ENCODE results near the gene FAP.

FAP gene

DNA sequence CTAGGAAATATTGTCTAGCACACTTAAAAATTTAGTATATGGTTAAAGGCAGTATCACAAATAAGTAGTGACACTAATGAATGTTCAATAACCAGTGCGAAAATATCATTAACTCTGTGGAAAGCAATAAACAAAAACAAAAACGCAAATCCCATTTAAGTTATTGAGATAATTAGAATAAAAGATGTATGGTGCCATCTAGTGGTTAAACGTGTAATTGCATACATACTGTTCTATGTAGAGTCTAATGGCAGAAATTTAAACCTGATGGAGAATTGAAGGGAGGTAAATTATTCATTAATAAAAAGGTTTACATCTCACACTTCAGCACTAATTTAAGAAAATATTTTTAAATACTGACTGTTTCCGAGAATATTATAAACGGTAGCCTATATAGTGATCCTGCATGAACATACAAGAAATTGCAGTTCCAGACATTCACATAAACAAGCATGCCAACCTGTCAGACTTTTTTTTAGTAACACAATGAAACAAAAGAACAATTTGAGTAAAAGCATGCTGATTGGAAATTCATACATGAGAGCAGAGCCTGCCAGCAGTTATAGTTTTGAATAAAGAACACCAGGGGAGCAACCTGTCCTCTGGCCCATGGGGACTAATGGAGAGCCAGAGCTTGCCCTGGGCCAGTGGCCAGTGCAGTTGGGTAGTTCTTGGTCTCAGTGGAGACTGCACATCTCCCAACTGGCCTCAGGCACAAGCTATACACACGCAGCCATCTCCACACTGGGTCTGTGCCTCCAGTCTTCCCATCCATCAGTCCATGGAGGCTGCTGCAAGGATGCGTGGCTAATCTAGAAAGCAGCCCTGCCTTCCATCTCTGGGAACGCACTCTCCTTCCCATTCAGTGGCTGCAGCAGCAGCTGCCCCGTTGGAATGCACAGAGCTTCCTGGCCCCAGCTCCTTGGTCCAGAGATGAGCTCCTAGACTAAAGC lies 119.2 kb downstream of the FAP start:
- DNase-seq: peak; percentile 76
